Esophagus squamous epithelium (tissue), 5 donors: Measurements from ENCODE around the gene ART3. TPM values are rescaled to one million over a fixed set of nuclear protein-coding genes. Genes with fewer than 3 reads are reported as not detected.

Source experiments
- DNase-seq: peaks from one replicate; lab custom pipeline; 2025; lab: John Stamatoyannopoulos, UW
- H3K27ac ChIP-seq, 4 donors: fragments of 200-600 bp; sonication (generic); one replicate each; pipeline ENCODE4 v1.5.1; 2016 to 2019; ENCODE audit warnings: mild to moderate bottlenecking in 1 of 4
- H3K27me3 ChIP-seq, 4 donors: fragments of 200-600 bp; sonication (generic); 1 replicate in 3 of 4; 2 replicates in 1 of 4; pipeline versions ENCODE4 v1.5.1 to v1.6.0; 2017 to 2021; ENCODE audit warnings: antibody characterized with exemption in 1 of 4
- H3K36me3 ChIP-seq, 3 donors: fragments of 200-600 bp; sonication (generic); one replicate each; pipeline ENCODE4 v1.5.1; 2016 to 2019
- H3K4me1 ChIP-seq, 3 donors: fragments of 200-600 bp; sonication (generic); one replicate each; pipeline ENCODE4 v1.5.1; 2017 to 2019
- H3K4me3 ChIP-seq, 4 donors: fragments of 200-600 bp; sonication (generic); 1 replicate in 3 of 4; 2 replicates in 1 of 4; pipeline ENCODE4 v1.5.1; 2016 to 2019; ENCODE audit warnings: mild to moderate bottlenecking in 2 of 4, moderate library complexity in 1 of 4
- H3K9me3 ChIP-seq, 3 donors: fragments of 200-600 bp; sonication (generic); one replicate each; pipeline ENCODE4 v1.5.1; 2016 to 2019
- POLR2A ChIP-seq, 4 donors: fragments of 450-650 bp; IDR thresholded peaks; one replicate each; pipeline ENCODE4 v1.6.1; 2017; ENCODE audit warnings: antibody characterized with exemption in 4 of 4, mild to moderate bottlenecking in 4 of 4, moderate library complexity in 3 of 4
- WGBS, 2 donors: methylation state at CpG; one replicate each; pipeline ENCODE4 v1.1.5; 2018; 5-methylcytosine and 5-hydroxymethylcytosine counted together
- intact Hi-C: fragments of 100-400 bp; cut with DNase I; formaldehyde crosslinking; loops from one replicate; pipeline ENCODE4 v1.15.0; 2022
- total RNA-seq, 4 donors: library from RNA; depleted of rRNA; stranded (reverse); fragments of >200 nt; gene quantifications; one replicate each; pipeline ENCODE4 v1.1.0, GENCODE V29; 2016
- TF ChIP-seq, protein P1 (sequence below), 6 experiments: fragments of 450-650 bp in 4 of 6; fragments of 200-600 bp in 2 of 6; sonication (generic) in 2 of 6; IDR thresholded peaks; one replicate each; pipeline ENCODE4 v1.5.1; 2016 to 2019; ENCODE audit warnings: antibody characterized with exemption in 6 of 6, mild to moderate bottlenecking in 4 of 6, moderate library complexity in 4 of 6
- donor health status: DM: yes; HTN: yes; CAD: no.

Gene ART3
- total RNA-seq, 4 donors from 2014 or later = 0.85 to 2.7 (median 1.7) TPM

DNA sequence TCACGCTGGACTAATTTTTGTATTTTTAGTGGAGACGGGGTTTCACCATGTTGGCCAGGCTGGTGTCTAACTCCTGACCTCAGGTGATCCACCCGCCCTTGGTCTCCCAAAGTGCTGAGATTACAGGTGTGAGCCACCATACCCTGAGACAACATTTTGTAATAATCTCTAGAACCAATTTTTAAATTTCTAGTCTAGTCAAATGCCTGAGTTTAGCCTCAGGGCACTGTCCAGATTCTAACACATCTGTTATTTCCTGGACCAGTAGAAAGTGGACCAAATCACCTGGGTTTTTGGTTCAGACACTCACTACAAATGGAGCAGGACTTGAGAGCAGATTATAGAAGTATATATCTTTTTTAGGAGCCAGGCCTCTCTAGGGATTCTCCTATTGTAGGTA lies 21.6 kb downstream of the ART3 start:
- Histone ChIP-seq H3K4me3 (no peak overlapping the region), H3K4me1 (peaks cover 0 to 5% (median 0%) of the 10 kb centered on the region in 3 donors), H3K9me3 (no peaks in the 10 kb centered on the region), H3K27ac (no peak overlapping the region), H3K27me3 (no peaks in the 10 kb centered on the region), H3K36me3 (no peaks in the 10 kb centered on the region)
- intact Hi-C loops = no loop called here
- WGBS, 2 donors = 65 to 84% methylated on average over 3 of the region's 3 CpGs
- no peak for DNase-seq
- TF ChIP-seq POLR2A (IDR thresholded peaks at IDR 0.05) = no peak
- TF ChIP-seq, protein P1, sequence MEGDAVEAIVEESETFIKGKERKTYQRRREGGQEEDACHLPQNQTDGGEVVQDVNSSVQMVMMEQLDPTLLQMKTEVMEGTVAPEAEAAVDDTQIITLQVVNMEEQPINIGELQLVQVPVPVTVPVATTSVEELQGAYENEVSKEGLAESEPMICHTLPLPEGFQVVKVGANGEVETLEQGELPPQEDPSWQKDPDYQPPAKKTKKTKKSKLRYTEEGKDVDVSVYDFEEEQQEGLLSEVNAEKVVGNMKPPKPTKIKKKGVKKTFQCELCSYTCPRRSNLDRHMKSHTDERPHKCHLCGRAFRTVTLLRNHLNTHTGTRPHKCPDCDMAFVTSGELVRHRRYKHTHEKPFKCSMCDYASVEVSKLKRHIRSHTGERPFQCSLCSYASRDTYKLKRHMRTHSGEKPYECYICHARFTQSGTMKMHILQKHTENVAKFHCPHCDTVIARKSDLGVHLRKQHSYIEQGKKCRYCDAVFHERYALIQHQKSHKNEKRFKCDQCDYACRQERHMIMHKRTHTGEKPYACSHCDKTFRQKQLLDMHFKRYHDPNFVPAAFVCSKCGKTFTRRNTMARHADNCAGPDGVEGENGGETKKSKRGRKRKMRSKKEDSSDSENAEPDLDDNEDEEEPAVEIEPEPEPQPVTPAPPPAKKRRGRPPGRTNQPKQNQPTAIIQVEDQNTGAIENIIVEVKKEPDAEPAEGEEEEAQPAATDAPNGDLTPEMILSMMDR (IDR thresholded peaks at IDR 0.05) = no peak

DNA sequence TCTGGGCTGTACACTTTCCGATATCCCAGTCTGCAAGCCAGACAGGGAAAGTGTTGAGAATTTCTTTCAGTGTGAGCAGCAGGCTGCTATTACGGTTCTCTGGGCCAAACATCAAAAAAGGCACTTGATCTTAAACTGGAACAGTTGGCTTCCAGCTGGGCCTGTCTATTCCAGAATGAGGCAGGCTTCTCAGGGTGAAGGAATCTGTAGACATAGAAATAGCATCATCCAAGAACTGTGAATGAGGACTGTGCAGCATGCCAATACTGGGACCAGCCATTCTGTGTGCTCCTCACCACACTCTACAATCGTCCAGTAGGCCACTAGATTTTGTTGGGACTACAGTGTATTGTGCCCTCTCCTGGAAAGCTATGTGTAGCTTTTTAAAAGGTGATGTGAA lies 31.1 kb downstream of the ART3 start:
- Histone ChIP-seq H3K9me3 (no peaks in the 10 kb centered on the region), H3K27me3 (no peaks in the 10 kb centered on the region), H3K27ac (no peak overlapping the region), H3K4me3 (no peak overlapping the region), H3K4me1 (no peaks in the 10 kb centered on the region), H3K36me3 (no peaks in the 10 kb centered on the region)
- TF ChIP-seq POLR2A (IDR thresholded peaks at IDR 0.05) = no peak
- TF ChIP-seq, protein P1 (IDR thresholded peaks at IDR 0.05) = no peak
- DNase-seq = no peak
- 62 to 72% methylated on average over 3 of the region's 3 CpGs for WGBS, 2 donors
- intact Hi-C loops = no loop called here

DNA sequence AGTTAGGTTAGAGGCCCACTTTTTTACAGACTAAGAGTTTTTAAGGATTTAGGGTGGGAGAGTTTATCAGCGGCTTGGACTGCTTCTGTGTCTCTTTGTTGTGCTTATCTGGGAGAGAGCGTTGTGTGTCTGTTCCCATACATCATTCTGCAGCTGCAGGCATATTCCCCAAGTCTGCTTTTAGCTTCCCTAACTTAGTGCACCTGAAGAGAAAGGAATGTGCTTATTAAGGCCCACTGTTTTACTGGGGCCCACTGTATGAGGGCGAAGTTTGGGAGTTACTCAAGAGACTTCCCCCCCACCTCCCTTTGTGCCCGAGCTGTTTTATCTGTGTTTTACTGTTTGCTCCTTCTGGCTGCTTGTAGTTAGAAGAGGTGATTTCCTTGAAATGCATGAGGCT lies 31.9 kb downstream of the ART3 start:
- intact Hi-C loops = no loop called here
- WGBS, 2 donors = 84 to 87% methylated on average over 4 of the region's 4 CpGs
- Histone ChIP-seq H3K4me3 (no peak overlapping the region), H3K27me3 (no peaks in the 10 kb centered on the region), H3K4me1 (no peaks in the 10 kb centered on the region), H3K36me3 (no peaks in the 10 kb centered on the region), H3K9me3 (no peaks in the 10 kb centered on the region), H3K27ac (no peak overlapping the region)
- TF ChIP-seq, protein P1 (IDR thresholded peaks at IDR 0.05) = no peak
- no peak for TF ChIP-seq POLR2A (IDR thresholded peaks at IDR 0.05)
- DNase-seq = no peak

DNA sequence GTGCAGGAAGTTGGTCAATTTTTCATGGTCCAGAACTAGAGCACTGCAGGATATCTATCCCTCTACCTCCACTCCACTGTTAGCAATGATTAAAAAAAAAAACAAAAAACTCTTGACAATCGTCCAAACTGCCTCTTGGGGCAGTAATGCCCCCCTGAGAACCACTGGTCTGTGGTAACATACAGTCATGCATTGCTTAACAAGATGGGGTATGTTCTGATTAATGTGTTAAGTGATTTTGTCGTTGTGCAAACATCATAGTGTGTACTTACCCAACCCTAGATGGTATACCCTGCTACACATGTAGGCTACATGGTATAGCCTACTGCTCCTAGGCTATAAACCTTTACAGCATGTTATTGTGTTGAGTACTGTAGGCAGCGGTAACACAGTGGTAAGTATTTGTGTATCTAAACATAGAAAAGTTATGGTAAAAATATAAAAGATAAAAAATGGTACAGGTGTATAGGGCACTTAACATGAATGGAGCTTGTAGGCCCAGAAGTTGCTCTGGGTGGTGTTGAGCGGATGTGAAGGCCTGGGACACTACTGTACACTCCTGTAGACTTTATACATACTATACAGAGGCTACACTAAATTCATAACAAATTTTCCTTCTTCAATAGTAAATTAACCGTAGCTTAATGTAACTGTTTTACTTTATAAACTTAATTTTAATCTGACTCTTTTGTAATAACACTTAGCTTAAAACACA lies 34.1 kb downstream of the ART3 start:
- WGBS, 2 donors = 65 to 72% methylated on average over 5 of the region's 5 CpGs
- intact Hi-C loops = no loop called here
- Histone ChIP-seq H3K4me3 (no peak overlapping the region), H3K27me3 (no peaks in the 10 kb centered on the region), H3K36me3 (peaks cover 0 to 20% (median 6%) of the 10 kb centered on the region in 3 donors), H3K27ac (no peak overlapping the region), H3K4me1 (no peaks in the 10 kb centered on the region), H3K9me3 (no peaks in the 10 kb centered on the region)
- TF ChIP-seq, protein P1 (IDR thresholded peaks at IDR 0.05) = no peak
- no peak for TF ChIP-seq POLR2A (IDR thresholded peaks at IDR 0.05)
- DNase-seq = no peak

DNA sequence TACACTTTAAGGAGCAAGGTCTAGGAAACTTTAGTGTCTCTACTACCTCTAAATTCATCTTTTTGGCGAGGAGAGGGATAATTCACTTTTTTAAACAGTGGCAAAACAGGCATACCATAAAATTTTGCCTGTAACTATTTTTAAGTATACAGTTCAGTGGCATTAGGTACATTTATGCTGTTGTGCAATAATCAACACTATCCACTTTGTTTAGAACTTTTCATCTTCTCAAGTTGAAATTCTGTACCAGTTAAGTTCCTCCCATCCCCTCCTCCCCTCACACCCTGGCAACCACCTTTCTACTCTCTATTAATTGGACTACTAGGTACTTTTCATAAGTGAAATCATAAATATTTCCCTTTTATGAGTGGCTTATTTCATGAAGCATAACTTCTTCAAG lies 42.3 kb downstream of the ART3 start:
- H3K4me1 ChIP-seq = no peaks in the 10 kb centered on the region
- no peaks in the 10 kb centered on the region for H3K27me3 ChIP-seq
- no peak for DNase-seq
- TF ChIP-seq POLR2A (IDR thresholded peaks at IDR 0.05) = no peak
- TF ChIP-seq, protein P1 (IDR thresholded peaks at IDR 0.05) = no peak
- no peaks in the 10 kb centered on the region for H3K9me3 ChIP-seq
- peaks cover 0 to 98% (median 26%) of the 10 kb centered on the region in 3 donors for H3K36me3 ChIP-seq
- intact Hi-C loops = no loop called here
- H3K27ac ChIP-seq = no peak overlapping the region
- WGBS, 2 donors = 90 to 100% methylated on average over 1 of the region's 1 CpG
- no peak overlapping the region for H3K4me3 ChIP-seq
